Prostate gland (tissue), 2 donors: ENCODE results near the gene MGAT5. TPM values are rescaled to one million over a fixed set of nuclear protein-coding genes. Genes with fewer than 3 reads are reported as not detected.

Experiments used
- DNase-seq: peaks from one replicate; pipeline ENCODE4 v3.0.0-alpha.2; 2019; ENCODE audit warnings: low spot score
- H3K27ac ChIP-seq, 2 donors: fragments of 200-600 bp; sonication (generic); 2 replicates each; pipeline ENCODE4 v1.5.1; 2017 to 2019
- H3K27me3 ChIP-seq: fragments of 200-600 bp; sonication (generic); replicated peaks from 2 replicates; pipeline ENCODE4 v1.5.1; 2019; ENCODE audit not compliant: insufficient read depth
- H3K36me3 ChIP-seq, 2 donors: fragments of 200-600 bp; sonication (generic); 1 replicate in 1 of 2; 2 replicates in 1 of 2; pipeline versions ENCODE4 v1.5.1 to v1.8.1; 2017 to 2019
- H3K4me1 ChIP-seq: fragments of 200-600 bp; sonication (generic); replicated peaks from 2 replicates; pipeline ENCODE4 v1.5.1; 2019
- H3K4me3 ChIP-seq, 2 donors: fragments of 200-600 bp; sonication (generic); 2 replicates each; pipeline ENCODE4 v1.5.1; 2017 to 2019
- H3K9me3 ChIP-seq: fragments of 200-600 bp; sonication (generic); 2 replicates; pipeline ENCODE4 v1.5.1; 2017
- POLR2A ChIP-seq: fragments of 450-650 bp; IDR thresholded peaks from one replicate; pipeline ENCODE4 v1.6.1; 2016; ENCODE audit warnings: antibody characterized with exemption, mild to moderate bottlenecking
- POLR2AphosphoS5 ChIP-seq: sonication (generic); formaldehyde crosslinking; IDR thresholded peaks from one replicate; pipeline ENCODE4 v1.6.1; 2017; ENCODE audit warnings: antibody characterized with exemption
- WGBS: methylation state at CpG from one replicate; pipeline ENCODE4 v1.1.5; 2018; 5-methylcytosine and 5-hydroxymethylcytosine counted together
- intact Hi-C: fragments of 100-400 bp; cut with DNase I; formaldehyde crosslinking; loops from one replicate; pipeline ENCODE4 v1.14.2; 2022
- total RNA-seq, 2 donors: library from RNA; depleted of rRNA; stranded (reverse); fragments of >200 nt; gene quantifications; one replicate each; pipeline ENCODE4 v1.1.0, GENCODE V29; 2016
- TF ChIP-seq, protein P1 (sequence below), 4 experiments: fragments of 200-600 bp in 2 of 4; fragments of 450-650 bp in 2 of 4; sonication (generic) in 2 of 4; IDR thresholded peaks; 1 replicate in 3 of 4; 2 replicates in 1 of 4; pipeline ENCODE4 v1.5.1; 2016 to 2019; ENCODE audit warnings: antibody characterized with exemption in 4 of 4, mild to moderate bottlenecking in 2 of 4, moderate library complexity in 2 of 4

MGAT5 gene
- total RNA-seq, 2 donors from 2014 or later = 20.1 to 83.2 TPM

DNA sequence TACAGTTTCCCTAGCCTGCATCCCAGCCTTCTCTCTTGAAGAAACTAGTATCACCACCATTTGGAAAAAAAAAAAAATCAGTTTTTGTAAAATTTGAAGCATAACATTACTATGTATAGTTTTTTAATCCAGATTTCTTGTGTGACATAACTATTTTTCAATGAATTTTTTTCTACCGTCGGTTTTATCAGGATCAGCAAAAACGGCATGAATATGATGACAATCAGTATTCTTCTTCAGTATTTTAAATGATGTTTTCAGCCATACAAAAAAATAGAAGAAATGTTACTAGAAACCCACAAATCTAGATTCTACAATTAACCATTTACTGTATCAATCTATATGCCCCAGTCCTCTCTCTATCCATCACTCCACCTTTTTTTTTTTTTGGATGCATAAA is 103.9 kb downstream of the MGAT5 start:
- WGBS = 94% methylated on average over 3 of the region's 3 CpGs
- Histone ChIP-seq H3K27me3 (no peaks in the 10 kb centered on the region), H3K36me3 (no peaks in the 10 kb centered on the region), H3K9me3 (no peaks in the 10 kb centered on the region), H3K27ac (no peak overlapping the region), H3K4me1 (no peaks in the 10 kb centered on the region), H3K4me3 (no peak overlapping the region)
- TF ChIP-seq, protein P1, sequence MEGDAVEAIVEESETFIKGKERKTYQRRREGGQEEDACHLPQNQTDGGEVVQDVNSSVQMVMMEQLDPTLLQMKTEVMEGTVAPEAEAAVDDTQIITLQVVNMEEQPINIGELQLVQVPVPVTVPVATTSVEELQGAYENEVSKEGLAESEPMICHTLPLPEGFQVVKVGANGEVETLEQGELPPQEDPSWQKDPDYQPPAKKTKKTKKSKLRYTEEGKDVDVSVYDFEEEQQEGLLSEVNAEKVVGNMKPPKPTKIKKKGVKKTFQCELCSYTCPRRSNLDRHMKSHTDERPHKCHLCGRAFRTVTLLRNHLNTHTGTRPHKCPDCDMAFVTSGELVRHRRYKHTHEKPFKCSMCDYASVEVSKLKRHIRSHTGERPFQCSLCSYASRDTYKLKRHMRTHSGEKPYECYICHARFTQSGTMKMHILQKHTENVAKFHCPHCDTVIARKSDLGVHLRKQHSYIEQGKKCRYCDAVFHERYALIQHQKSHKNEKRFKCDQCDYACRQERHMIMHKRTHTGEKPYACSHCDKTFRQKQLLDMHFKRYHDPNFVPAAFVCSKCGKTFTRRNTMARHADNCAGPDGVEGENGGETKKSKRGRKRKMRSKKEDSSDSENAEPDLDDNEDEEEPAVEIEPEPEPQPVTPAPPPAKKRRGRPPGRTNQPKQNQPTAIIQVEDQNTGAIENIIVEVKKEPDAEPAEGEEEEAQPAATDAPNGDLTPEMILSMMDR (IDR thresholded peaks at IDR 0.05) = no peak
- TF ChIP-seq POLR2AphosphoS5 (no peak), POLR2A (no peak)
- no peak for DNase-seq
- intact Hi-C loops = no loop called here

GRCh38 chr2:134359367-134360081 is 105.7 kb downstream of the MGAT5 start:
- no peak for DNase-seq
- TF ChIP-seq POLR2AphosphoS5 (no peak), POLR2A (no peak)
- TF ChIP-seq, protein P1 (IDR thresholded peaks at IDR 0.05) = no peak
- 34% methylated on average over 10 of the region's 10 CpGs for WGBS
- Histone ChIP-seq H3K27me3 (no peaks in the 10 kb centered on the region), H3K9me3 (no peaks in the 10 kb centered on the region), H3K4me1 (no peaks in the 10 kb centered on the region), H3K27ac (no peak overlapping the region), H3K36me3 (no peaks in the 10 kb centered on the region), H3K4me3 (no peak overlapping the region)
- intact Hi-C loops = no loop called here

DNA sequence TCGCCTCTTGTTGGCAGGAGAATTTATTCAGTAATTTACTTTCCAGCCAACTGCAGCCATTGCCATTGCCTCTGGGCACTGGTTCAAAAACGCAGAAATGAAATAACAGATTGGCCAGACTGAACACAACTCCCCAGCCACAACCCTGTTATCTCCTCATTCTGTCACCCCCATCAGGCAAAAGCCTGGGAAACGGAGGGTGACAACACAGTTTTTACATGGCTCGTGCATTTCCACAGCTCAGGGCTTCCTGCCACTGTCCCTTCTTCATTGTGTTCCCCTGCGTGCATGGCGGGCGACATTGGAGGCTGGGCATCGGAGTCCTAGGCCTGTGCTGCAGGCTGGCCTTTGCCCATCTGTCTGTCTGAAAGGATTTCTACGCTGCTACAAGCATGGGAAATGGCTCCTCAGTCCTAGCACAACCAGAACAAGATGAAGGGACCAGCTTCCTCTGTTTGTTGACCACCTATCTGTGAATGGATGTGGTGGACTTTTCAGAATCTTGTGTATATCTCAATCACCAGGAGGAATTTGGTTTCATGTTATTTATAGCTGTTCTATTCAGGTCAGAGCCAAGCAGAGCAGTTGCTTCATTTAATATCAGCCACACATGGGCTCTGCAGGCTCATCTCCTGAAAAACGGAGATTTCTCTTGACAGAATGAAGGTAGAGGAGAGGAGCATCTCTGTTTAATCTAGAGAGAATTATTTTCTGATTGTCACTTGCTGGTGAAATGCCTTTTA is 107.0 kb downstream of the MGAT5 start:
- H3K9me3 ChIP-seq = no peaks in the 10 kb centered on the region
- TF ChIP-seq POLR2A (no peak), POLR2AphosphoS5 (no peak)
- TF ChIP-seq, protein P1 (IDR thresholded peaks at IDR 0.05) = no peak
- DNase-seq = no peak
- intact Hi-C loops = no loop called here
- H3K36me3 ChIP-seq = no peaks in the 10 kb centered on the region
- H3K27ac ChIP-seq = no peak overlapping the region
- no peaks in the 10 kb centered on the region for H3K27me3 ChIP-seq
- WGBS = 50% methylated on average over 10 of the region's 10 CpGs
- H3K4me3 ChIP-seq = no peak overlapping the region
- H3K4me1 ChIP-seq = no peaks in the 10 kb centered on the region

- WGBS = 100% methylated on average over 1 of the region's 1 CpG
- no peak for DNase-seq
- TF ChIP-seq POLR2A = no peak
- TF ChIP-seq POLR2AphosphoS5 = no peak
- TF ChIP-seq, protein P1 (IDR thresholded peaks at IDR 0.05) = no peak
- Histone ChIP-seq H3K36me3 (no peaks in the 10 kb centered on the region), H3K9me3 (no peaks in the 10 kb centered on the region), H3K27me3 (no peaks in the 10 kb centered on the region), H3K27ac (no peak overlapping the region), H3K4me3 (no peak overlapping the region), H3K4me1 (no peaks in the 10 kb centered on the region)
- intact Hi-C loops = no loop called here
Measured at GRCh38 chr2:134361648-134362047, 107.8 kb downstream of the MGAT5 start.
